GM20431 (cell line): ENCODE data around the gene E2F3.

Source experiments
- in situ Hi-C: fragments of 300-500 bp; cut with MseI, MboI; formaldehyde crosslinking; loops from one replicate; pipeline ENCODE4 v1.15.0; 2020; ENCODE audit warnings: low sequenced_read_pairs; ENCODE audit not compliant: unreplicated experiment

E2F3 gene

DNA sequence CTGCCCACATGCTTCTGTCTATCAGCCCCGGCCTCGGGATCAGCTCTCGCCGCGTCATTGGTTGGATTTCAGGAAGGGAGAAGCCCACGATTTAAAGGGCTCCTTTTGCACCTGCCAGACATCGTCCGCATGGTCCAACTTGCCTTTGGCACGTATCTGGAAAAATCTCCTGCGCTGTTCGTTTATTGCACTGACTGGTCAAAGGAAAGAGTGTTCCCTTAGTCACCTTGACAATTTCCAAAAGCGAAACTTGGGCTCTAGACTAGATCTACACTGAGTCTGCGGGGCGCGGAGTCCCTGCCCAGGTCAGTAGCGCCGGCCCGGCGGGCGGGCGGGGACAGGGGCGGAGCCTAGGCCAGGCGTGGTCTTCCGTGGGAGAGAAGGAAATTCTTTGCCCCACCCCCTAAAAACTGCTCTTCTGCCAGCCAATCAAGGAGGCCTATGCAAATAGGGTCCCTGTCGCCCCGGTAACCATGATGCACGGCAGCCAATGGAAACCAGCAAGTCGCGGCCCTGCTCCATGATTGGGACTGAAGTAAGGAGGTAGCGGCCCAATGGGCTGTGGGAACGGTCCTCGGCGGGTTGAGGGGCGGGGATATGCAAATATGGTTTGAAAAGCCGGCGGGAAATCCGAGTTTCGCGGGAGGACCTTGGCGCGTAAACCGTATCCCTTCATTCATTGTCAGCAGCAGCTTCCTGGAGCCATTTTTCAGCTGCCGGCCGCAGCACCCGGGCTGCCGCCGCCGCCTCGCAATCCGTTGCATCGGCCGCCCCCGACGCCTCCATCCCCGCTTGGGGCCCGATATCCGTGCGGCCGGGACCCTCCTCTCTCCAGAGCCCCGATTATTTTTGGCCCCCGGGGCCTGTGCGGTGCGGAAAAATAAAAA, at the start of gene E2F3:
Gene E2F3, plus strand, starts transcription at position 675 of the 887 bp plus-strand sequence. CDS start 354 bp downstream, outside the sequence.
- in situ Hi-C loops, result loop anchor here (10.0 kb wide), 1 partner anchor 123 kb away; no protein-coding TSS in a partner anchor

GRCh38 chr6:20352346-20352745, 49.3 kb upstream of the E2F3 start:
- in situ Hi-C loops, result no loop called here

DNA sequence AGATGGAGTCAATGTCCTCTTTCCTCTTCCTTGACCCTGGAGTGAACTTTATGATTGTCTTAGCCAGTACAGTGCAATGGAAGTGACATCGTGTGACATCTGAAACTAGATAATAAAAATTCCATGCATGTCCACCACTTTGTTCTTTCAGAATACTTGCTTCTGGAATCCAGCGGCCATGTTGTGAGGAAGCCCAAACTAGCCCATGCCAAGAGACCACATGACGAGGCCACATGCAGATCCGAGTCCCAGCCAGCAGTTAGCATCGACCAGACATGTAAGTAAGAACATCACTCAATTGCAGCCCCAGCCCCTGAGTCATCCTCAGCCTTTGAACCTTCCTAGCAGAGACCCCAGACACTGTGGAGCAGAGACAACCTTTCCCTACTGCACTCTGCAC, 48.5 kb upstream of the E2F3 start:
- in situ Hi-C loops, result no loop called here

- in situ Hi-C loops, result no loop called here
Observed at GRCh38 chr6:20354366-20354765, 47.3 kb upstream of the E2F3 start.

GRCh38 chr6:20360471-20361119, 41.1 kb upstream of the E2F3 start:
- in situ Hi-C loops, result no loop called here

DNA sequence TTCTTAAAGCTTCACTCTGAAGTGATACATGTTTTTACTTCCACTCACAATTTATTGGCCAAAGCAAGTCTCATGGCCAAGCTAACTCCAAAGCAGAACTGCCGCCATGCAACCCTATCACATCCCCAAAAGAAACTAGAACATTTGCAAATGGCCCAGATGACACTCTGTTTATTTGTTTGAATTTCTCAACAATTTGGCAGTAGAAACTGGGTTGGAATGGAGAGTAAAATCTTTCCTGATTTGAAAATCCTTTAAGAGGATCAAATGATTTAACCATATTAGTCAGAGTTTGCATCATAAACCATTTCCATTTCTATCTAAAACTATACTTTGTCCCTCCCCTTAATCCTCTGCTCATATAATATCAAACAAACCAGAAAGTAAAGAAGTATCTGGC, 39.1 kb upstream of the E2F3 start:
- in situ Hi-C loops, result no loop called here

GRCh38 chr6:20364327-20364726, 37.4 kb upstream of the E2F3 start:
- in situ Hi-C loops, result no loop called here

DNA sequence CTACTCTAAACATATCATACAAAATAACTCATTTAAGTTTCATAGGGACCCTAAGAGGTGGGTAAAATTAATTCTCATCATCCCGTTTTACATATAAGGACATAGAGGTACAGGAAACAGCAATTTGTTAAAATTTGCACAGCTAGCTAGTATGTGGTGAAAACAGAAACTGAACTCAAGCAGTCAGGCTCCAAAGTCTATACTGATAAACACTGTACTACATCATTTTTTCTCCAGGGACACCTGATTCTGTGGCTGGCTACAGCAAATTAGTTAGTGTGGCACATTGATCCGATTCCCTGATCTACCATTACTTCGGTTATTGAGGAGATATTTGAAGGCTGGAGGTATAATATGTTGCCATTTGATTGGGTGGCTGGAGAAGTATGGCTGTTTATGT, 36.2 kb upstream of the E2F3 start:
- in situ Hi-C loops, result no loop called here

GRCh38 chr6:20366082-20366830, 35.4 kb upstream of the E2F3 start:
- in situ Hi-C loops, result no loop called here

- in situ Hi-C loops, result no loop called here
Observed at GRCh38 chr6:20367743-20368485, 33.8 kb upstream of the E2F3 start.

DNA sequence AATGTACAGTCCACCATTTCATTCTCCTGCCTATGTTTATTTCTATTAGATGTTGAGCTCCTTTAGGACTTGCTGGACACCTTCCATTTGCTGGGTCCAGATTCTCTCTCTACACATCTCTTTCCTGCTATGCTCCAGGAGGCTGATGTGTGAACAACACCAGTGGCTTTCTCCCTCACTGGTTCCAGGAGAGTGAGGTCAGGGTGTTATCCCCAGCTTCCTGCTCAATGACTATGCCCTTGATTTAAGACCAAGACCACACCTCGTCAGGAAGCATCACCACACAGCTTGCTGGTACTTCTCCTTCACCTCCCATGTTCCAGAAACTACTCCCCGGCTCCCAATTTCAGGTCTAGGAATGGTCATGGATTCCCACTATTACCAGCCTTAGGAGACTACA, 31.3 kb upstream of the E2F3 start:
- in situ Hi-C loops, result no loop called here

GRCh38 chr6:20370801-20371200, 30.9 kb upstream of the E2F3 start:
- in situ Hi-C loops, result no loop called here

DNA sequence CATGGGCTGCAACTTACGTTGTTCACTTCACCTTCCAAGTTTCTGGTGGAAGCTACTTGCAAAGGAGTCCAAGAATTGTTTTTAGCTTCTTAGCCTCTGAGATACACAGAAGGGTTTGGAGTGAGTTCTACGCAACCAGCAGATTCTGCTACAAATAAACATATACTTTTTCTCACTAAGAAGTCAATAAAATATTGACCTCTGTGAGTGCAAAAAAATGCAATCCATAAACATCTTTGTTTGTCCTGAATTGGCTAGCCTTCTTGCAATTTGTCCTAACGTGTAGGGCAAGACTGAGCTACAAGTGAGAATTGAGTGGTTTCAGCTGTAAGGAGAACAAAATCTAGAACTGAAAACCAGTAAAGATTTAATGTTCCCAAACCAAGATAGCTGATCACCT, 26.2 kb upstream of the E2F3 start:
- in situ Hi-C loops, result no loop called here

- in situ Hi-C loops, result no loop called here
Observed at GRCh38 chr6:20377623-20378265, 23.9 kb upstream of the E2F3 start.

DNA sequence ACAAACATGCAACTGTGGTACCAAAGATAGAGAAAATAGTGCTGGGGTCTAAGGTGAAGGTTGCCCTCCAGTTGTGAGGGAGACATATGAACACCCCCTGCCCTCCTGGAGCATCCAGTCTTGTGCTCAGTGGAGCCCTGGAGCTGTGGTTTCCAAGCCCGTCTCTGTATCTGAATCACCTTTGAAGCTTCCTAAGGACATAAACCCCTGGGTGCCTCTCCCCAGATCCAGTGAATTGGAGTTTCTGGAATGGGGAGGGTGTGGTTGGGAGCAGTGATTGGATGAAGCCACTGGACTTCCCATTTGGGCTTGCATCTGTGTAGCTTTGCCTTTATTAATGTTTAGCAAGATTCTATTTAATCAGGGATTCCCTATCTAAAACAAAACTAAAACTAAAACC, 22.4 kb upstream of the E2F3 start:
- in situ Hi-C loops, result no loop called here

DNA sequence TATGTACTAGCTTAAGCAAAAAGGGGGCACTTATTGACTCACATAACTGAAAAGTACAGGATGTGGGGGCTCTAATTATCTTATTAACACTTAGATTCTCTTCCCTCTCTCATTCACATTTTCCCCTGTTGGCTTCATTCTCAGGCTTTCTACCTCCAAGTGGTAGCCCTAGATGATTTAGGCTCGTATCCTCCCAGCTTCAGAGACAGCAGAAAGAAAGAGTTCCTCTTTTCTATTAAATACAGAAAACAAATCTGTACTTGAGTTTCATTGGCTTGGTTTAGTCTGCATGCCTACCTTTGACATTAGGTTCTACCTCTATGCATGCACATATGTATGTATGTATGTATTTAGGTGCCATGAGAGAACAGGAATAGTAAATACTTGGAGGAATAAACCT, 15.5 kb upstream of the E2F3 start:
- in situ Hi-C loops, result no loop called here

- in situ Hi-C loops, result no loop called here
Observed at GRCh38 chr6:20389066-20389465, 12.6 kb upstream of the E2F3 start.

GRCh38 chr6:20393297-20393696, 8.4 kb upstream of the E2F3 start:
- in situ Hi-C loops, result no loop called here

GRCh38 chr6:20399518-20399917, 2.2 kb upstream of the E2F3 start:
- in situ Hi-C loops, result no loop called here
